Colonic mucosa (tissue), 4 donors: ENCODE results near the gene LVRN. TPM values are rescaled to one million over a fixed set of nuclear protein-coding genes. Genes with fewer than 3 reads are reported as not detected.

ENCODE experiments used
- DNase-seq: peaks from one replicate; pipeline ENCODE4 v3.0.0-alpha.2; 2020
- H3K27ac ChIP-seq: fragments of 200-600 bp; one replicate; pipeline ENCODE4 v1.8.0; 2021
- H3K27me3 ChIP-seq: fragments of 200-600 bp; one replicate; pipeline ENCODE4 v1.8.0; 2021
- H3K36me3 ChIP-seq: fragments of 200-600 bp; one replicate; pipeline ENCODE4 v1.8.0; 2021
- H3K4me1 ChIP-seq: fragments of 200-600 bp; one replicate; pipeline ENCODE4 v1.8.0; 2021; ENCODE audit warnings: mild to moderate bottlenecking
- H3K4me3 ChIP-seq: fragments of 200-600 bp; one replicate; pipeline ENCODE4 v1.8.0; 2021
- H3K9ac ChIP-seq, 2 donors: one replicate each; pipeline ENCODE4 v1.7.0; 2013; ENCODE audit warnings: control low read depth in 2 of 2, low read depth in 2 of 2, low read length in 2 of 2
- H3K9me3 ChIP-seq: fragments of 200-600 bp; one replicate; pipeline ENCODE4 v1.8.0; 2021
- CTCF ChIP-seq: fragments of 200-600 bp; IDR thresholded peaks from one replicate; pipeline ENCODE4 v1.8.0; 2022; ENCODE audit warnings: antibody characterized with exemption, mild to moderate bottlenecking
- intact Hi-C: fragments of 100-400 bp; cut with DNase I; formaldehyde crosslinking; loops from one replicate; pipeline ENCODE4 v1.14.1; 2022
- total RNA-seq, 2 donors: library from RNA; stranded (reverse); fragmentation: NEBNext Ultra II Directional in 1 of 2; extraction: Animal tissue kit (Norgen Biotek cat#: 25700) in 1 of 2; gene quantifications; one replicate each; pipeline ENCODE4 v1.2.1, GENCODE V29; 2021
- donor health status: healthy.
- donor health status: DM: no; HTN: no; CAD: no.
- donor health status: DM: no; HTN: no; CAD: no.

The LVRN gene
- total RNA-seq, 2 donors from 2014 or later = 0.10 to 0.90 TPM

DNA sequence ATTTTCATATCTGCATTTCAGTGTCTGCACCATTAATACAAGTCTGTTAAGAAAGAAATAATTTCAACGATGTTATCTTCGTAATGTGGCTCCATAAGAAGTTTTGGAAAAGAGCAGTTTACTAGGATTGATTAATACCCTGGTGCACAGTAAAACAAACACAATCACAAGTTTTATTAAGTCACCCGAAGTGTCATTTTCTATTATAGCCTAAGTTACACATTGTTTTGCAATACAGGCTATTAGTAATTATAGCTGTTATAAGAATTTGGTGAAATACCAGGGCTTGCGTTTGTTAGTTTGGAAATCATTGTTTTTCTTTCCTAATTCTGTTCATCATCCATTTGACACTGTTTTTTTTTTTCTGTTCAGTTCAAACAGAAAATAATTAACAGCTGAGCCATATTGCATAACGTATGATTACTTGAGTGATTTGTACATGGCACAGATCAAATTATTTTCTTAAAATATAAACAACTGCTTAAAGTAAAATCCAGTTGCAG is 30.6 kb downstream of the LVRN start:
- intact Hi-C loops = no loop called here
- Histone ChIP-seq H3K27ac (no peak overlapping the region), H3K9ac (no peak overlapping the region), H3K9me3 (no peaks in the 10 kb centered on the region), H3K36me3 (no peaks in the 10 kb centered on the region), H3K4me3 (no peak overlapping the region), H3K27me3 (no peaks in the 10 kb centered on the region), H3K4me1 (no peaks in the 10 kb centered on the region)
- no peak for DNase-seq
- TF ChIP-seq CTCF = no peak

- intact Hi-C loops = no loop called here
- no peaks in the 10 kb centered on the region for H3K4me1 ChIP-seq
- no peak overlapping the region for H3K27ac ChIP-seq
- DNase-seq = no peak
- H3K4me3 ChIP-seq = no peak overlapping the region
- H3K36me3 ChIP-seq = no peaks in the 10 kb centered on the region
- no peak overlapping the region for H3K9ac ChIP-seq
- no peaks in the 10 kb centered on the region for H3K9me3 ChIP-seq
- no peaks in the 10 kb centered on the region for H3K27me3 ChIP-seq
- TF ChIP-seq CTCF = no peak
Measured at GRCh38 chr5:115995351-115995750, 33.1 kb downstream of the LVRN start.

DNA sequence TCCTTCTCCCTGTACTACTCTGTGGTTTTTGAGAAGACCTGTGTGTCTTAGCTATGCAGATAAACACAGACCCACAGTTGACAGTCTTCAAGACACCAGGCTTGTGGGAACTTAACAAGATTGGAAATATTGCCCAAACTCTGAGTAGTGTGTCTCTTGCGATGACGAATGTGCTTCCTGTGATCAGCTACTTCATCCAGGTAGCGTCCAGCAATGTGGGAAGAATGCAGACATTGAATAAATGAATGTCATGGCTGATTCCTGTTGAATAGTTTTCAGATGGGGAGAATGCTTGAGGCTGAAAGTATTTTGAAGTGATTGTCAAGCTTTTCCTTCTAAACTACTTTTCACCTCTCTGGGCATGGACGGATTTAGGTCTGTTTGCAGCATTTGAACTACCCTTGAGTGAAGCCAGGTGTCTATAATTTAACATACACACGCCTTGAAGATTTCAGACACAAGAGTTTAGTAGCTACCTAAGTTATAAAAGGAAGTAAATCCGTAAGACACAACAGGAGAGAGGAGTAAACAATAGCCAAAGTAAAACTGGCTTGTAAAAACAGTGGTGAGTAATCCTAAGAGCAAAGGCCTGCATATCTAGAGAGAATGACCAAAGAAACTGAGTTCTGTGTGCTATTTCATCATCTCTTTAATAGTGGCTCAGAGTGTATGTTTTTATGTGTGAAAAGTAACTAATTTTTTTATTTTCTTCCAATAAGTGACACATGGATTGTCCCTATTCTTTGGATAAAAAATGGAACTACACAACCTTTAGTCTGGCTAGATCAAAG is 40.0 kb downstream of the LVRN start:
- H3K9ac ChIP-seq = no peak overlapping the region
- no peaks in the 10 kb centered on the region for H3K27me3 ChIP-seq
- no peak overlapping the region for H3K4me3 ChIP-seq
- H3K36me3 ChIP-seq = no peaks in the 10 kb centered on the region
- no peak overlapping the region for H3K27ac ChIP-seq
- no peaks in the 10 kb centered on the region for H3K9me3 ChIP-seq
- no peaks in the 10 kb centered on the region for H3K4me1 ChIP-seq
- intact Hi-C loops = no loop called here
- TF ChIP-seq CTCF = no peak
- no peak for DNase-seq

GRCh38 chr5:116004248-116004647 is 42.0 kb downstream of the LVRN start:
- Histone ChIP-seq H3K27me3 (no peaks in the 10 kb centered on the region), H3K27ac (no peak overlapping the region), H3K4me3 (no peak overlapping the region), H3K9me3 (no peaks in the 10 kb centered on the region), H3K9ac (no peak overlapping the region), H3K36me3 (no peaks in the 10 kb centered on the region), H3K4me1 (no peaks in the 10 kb centered on the region)
- TF ChIP-seq CTCF = no peak
- intact Hi-C loops = no loop called here
- no peak for DNase-seq

GRCh38 chr5:116009806-116010205 is 47.5 kb downstream of the LVRN start:
- Histone ChIP-seq H3K27me3 (no peaks in the 10 kb centered on the region), H3K4me3 (no peak overlapping the region), H3K27ac (no peak overlapping the region), H3K4me1 (no peaks in the 10 kb centered on the region), H3K9ac (no peak overlapping the region), H3K9me3 (no peaks in the 10 kb centered on the region), H3K36me3 (no peaks in the 10 kb centered on the region)
- intact Hi-C loops = no loop called here
- no peak for TF ChIP-seq CTCF
- no peak for DNase-seq
